Measurements from ENCODE around the gene SNX32. TPM values are rescaled to one million over a fixed set of nuclear protein-coding genes. Genes with fewer than 3 reads are reported as not detected.

Gene SNX32
- total RNA-seq, 1 experiment from 2014 or later = not detected

GRCh38 chr11:65822776-65823528 lies 10.8 kb upstream of the SNX32 start:
- Histone ChIP-seq H3K9me3 (ENCODE audit: control insufficient read depth, insufficient read depth, low read depth, low read length) (no peaks in the 10 kb centered on the region), H3K4me1 (ENCODE audit: control insufficient read depth, insufficient read depth, low read length) (no peaks in the 10 kb centered on the region), H3K36me3 (ENCODE audit: control insufficient read depth, insufficient read depth, low read length) (no peaks in the 10 kb centered on the region), H3K27me3 (ENCODE audit: control insufficient read depth, insufficient read depth, low read length) (no peaks in the 10 kb centered on the region), H3K4me3 (ENCODE audit: low read depth in 2 of 2, low read length in 2 of 2) (no peak overlapping the region), H3K27ac (ENCODE audit: low read length) (no peak overlapping the region)
- ChIA-PET POLR2A (no interaction called here), CTCF (no interaction called here)
- in situ Hi-C loops (cut with HindIII; ENCODE audit: low pct_unique_long_range_greater_than_20kb, low sequenced_read_pairs) (no loop called here), intact Hi-C loops (cut with micrococcal nuclease; ENCODE audit: unreplicated experiment) (no loop called here)
- TF ChIP-seq POLR2AphosphoS5 (IDR thresholded peaks at IDR 0.05; ENCODE audit: low read depth, low read length) (no peak), SIN3A (IDR thresholded peaks at IDR 0.05; ENCODE audit: borderline replicate concordance, insufficient read depth, low read depth, low read length) (no peak), TCF7L2 (IDR thresholded peaks at IDR 0.05; ENCODE audit: low read depth, low read length) (no peak)
- TF ChIP-seq, protein P1, sequence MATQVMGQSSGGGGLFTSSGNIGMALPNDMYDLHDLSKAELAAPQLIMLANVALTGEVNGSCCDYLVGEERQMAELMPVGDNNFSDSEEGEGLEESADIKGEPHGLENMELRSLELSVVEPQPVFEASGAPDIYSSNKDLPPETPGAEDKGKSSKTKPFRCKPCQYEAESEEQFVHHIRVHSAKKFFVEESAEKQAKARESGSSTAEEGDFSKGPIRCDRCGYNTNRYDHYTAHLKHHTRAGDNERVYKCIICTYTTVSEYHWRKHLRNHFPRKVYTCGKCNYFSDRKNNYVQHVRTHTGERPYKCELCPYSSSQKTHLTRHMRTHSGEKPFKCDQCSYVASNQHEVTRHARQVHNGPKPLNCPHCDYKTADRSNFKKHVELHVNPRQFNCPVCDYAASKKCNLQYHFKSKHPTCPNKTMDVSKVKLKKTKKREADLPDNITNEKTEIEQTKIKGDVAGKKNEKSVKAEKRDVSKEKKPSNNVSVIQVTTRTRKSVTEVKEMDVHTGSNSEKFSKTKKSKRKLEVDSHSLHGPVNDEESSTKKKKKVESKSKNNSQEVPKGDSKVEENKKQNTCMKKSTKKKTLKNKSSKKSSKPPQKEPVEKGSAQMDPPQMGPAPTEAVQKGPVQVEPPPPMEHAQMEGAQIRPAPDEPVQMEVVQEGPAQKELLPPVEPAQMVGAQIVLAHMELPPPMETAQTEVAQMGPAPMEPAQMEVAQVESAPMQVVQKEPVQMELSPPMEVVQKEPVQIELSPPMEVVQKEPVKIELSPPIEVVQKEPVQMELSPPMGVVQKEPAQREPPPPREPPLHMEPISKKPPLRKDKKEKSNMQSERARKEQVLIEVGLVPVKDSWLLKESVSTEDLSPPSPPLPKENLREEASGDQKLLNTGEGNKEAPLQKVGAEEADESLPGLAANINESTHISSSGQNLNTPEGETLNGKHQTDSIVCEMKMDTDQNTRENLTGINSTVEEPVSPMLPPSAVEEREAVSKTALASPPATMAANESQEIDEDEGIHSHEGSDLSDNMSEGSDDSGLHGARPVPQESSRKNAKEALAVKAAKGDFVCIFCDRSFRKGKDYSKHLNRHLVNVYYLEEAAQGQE (IDR thresholded peaks at IDR 0.05; ENCODE audit: insufficient read depth in 1 of 2, low read depth in 2 of 2, low read length in 1 of 2) = no peak
- TF ChIP-seq, protein P2, sequence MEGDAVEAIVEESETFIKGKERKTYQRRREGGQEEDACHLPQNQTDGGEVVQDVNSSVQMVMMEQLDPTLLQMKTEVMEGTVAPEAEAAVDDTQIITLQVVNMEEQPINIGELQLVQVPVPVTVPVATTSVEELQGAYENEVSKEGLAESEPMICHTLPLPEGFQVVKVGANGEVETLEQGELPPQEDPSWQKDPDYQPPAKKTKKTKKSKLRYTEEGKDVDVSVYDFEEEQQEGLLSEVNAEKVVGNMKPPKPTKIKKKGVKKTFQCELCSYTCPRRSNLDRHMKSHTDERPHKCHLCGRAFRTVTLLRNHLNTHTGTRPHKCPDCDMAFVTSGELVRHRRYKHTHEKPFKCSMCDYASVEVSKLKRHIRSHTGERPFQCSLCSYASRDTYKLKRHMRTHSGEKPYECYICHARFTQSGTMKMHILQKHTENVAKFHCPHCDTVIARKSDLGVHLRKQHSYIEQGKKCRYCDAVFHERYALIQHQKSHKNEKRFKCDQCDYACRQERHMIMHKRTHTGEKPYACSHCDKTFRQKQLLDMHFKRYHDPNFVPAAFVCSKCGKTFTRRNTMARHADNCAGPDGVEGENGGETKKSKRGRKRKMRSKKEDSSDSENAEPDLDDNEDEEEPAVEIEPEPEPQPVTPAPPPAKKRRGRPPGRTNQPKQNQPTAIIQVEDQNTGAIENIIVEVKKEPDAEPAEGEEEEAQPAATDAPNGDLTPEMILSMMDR (IDR thresholded peaks at IDR 0.05) = no peak
- no peak for ATAC-seq
- no TSS peak for BruUV-seq (replicated peaks)
- no peak for DNase-seq (ENCODE audit: low read depth, low spot score)

GRCh38 chr11:65826984-65827735 lies 6.6 kb upstream of the SNX32 start:
- intact Hi-C loops (cut with micrococcal nuclease; ENCODE audit: unreplicated experiment) = no loop called here

More at GRCh38 chr11:65826984-65827735, 6.6 kb upstream of the SNX32 start:
- no peaks in the 10 kb centered on the region for H3K4me1 ChIP-seq (ENCODE audit: control insufficient read depth, insufficient read depth, low read length)
- H3K9me3 ChIP-seq (ENCODE audit: control insufficient read depth, insufficient read depth, low read depth, low read length) = no peaks in the 10 kb centered on the region
- no peak for ATAC-seq
- no peak for DNase-seq (ENCODE audit: low read depth, low spot score)
- POLR2A ChIA-PET = interaction anchor here (0.6 to 0.9 kb wide), 5 partner anchors 18 to 525 kb away, joined by 3 to 13 read pairs (median 7); no protein-coding TSS in a partner anchor
- in situ Hi-C loops (cut with HindIII; ENCODE audit: low pct_unique_long_range_greater_than_20kb, low sequenced_read_pairs) = no loop called here
- BruUV-seq (replicated peaks) = no TSS peak
- no peak overlapping the region for H3K27ac ChIP-seq (ENCODE audit: low read length)
- no peaks in the 10 kb centered on the region for H3K36me3 ChIP-seq (ENCODE audit: control insufficient read depth, insufficient read depth, low read length)
- CTCF ChIA-PET = interaction anchor here (0.5 to 0.6 kb wide), 3 partner anchors 75 to 164 kb away, joined by 3 to 7 read pairs (median 6); no protein-coding TSS in a partner anchor
- H3K4me3 ChIP-seq (ENCODE audit: low read depth in 2 of 2, low read length in 2 of 2) = no peak overlapping the region
- no peak for TF ChIP-seq TCF7L2 (IDR thresholded peaks at IDR 0.05; ENCODE audit: low read depth, low read length)
- TF ChIP-seq, protein P2 (IDR thresholded peaks at IDR 0.05) = no peak
- TF ChIP-seq SIN3A (IDR thresholded peaks at IDR 0.05; ENCODE audit: borderline replicate concordance, insufficient read depth, low read depth, low read length) = no peak
- TF ChIP-seq, protein P1 (IDR thresholded peaks at IDR 0.05; ENCODE audit: insufficient read depth in 1 of 2, low read depth in 2 of 2, low read length in 1 of 2) = no peak
- no peak for TF ChIP-seq POLR2AphosphoS5 (IDR thresholded peaks at IDR 0.05; ENCODE audit: low read depth, low read length)
- peaks cover 6% of the 10 kb centered on the region; the same call in 1 of the 2 replicates for H3K27me3 ChIP-seq (ENCODE audit: control insufficient read depth, insufficient read depth, low read length)

All from Panc1 (cell line).